Kidney (tissue), 14 donors: ENCODE results near the gene PLAU. TPM values are rescaled to one million over a fixed set of nuclear protein-coding genes. Genes with fewer than 3 reads are reported as not detected.
"Not testable (repeated sequence)": the region's sequence is repeated elsewhere in the genome, so short reads cannot be mapped to it uniquely, and the experiment has no call there.

Experiments used
- DNase-seq, 5 donors: peaks; one replicate each; pipeline ENCODE4 v3.0.0-alpha.2; 2013 to 2020
- FAIRE-seq: peaks from 2 replicates; lab custom pipeline; 2012; peaks lifted over from hg19 to GRCh38; lab: Jason Lieb, UNC
- H3K27ac ChIP-seq, 2 donors: one replicate each; pipeline ENCODE4 v1.7.0; 2013; ENCODE audit warnings: low read depth in 2 of 2, low read length in 2 of 2, inconsistent platforms in 1 of 2
- H3K27me3 ChIP-seq: one replicate; pipeline ENCODE4 v1.7.1; 2013; ENCODE audit warnings: low read length, inconsistent platforms; ENCODE audit not compliant: control insufficient read depth, insufficient read depth
- H3K36me3 ChIP-seq, 3 donors: one replicate each; pipeline versions ENCODE4 v1.7.0 to v1.7.1; 2013; ENCODE audit warnings: low read length in 3 of 3, control low read depth in 1 of 3, inconsistent platforms in 1 of 3; ENCODE audit not compliant: insufficient read depth in 3 of 3, control insufficient read depth in 2 of 3
- H3K4me1 ChIP-seq, 3 donors: one replicate each; pipeline versions ENCODE4 v1.7.0 to v1.7.1; 2013; ENCODE audit warnings: low read length in 3 of 3, inconsistent platforms in 1 of 3, low read depth in 1 of 3; ENCODE audit not compliant: control insufficient read depth in 2 of 3, insufficient read depth in 2 of 3
- H3K4me3 ChIP-seq, 3 donors: one replicate each; pipeline versions ENCODE4 v1.7.0 to v1.8.1; 2013; ENCODE audit warnings: low read length in 3 of 3, control low read depth in 1 of 3, inconsistent platforms in 1 of 3
- H3K9ac ChIP-seq, 3 donors: one replicate each; pipeline versions ENCODE4 v1.7.0 to v1.7.1; 2013; ENCODE audit warnings: low read length in 3 of 3, control low read depth in 1 of 3, inconsistent platforms in 1 of 3
- H3K9me3 ChIP-seq, 3 donors: one replicate each; pipeline versions ENCODE4 v1.7.0 to v1.7.1; 2013; ENCODE audit warnings: low read length in 3 of 3, control low read depth in 1 of 3, inconsistent platforms in 1 of 3; ENCODE audit not compliant: control insufficient read depth in 2 of 3, insufficient read depth in 1 of 3
- CTCF ChIP-seq: IDR thresholded peaks from 3 replicates; pipeline ENCODE4 v1.5.1; 2012; ENCODE audit warnings: mild to moderate bottlenecking, moderate library complexity, borderline replicate concordance; ENCODE audit not compliant: insufficient read depth; ENCODE audit errors: extremely low read depth
- intact Hi-C: fragments of 100-400 bp; cut with DNase I; formaldehyde crosslinking; loops from one replicate; pipeline ENCODE4 v1.11.1; 2022
- polyA plus RNA-seq: library from polyadenylated mRNA; stranded (reverse); fragments of 350-450 nt; fragmentation: Illumina TruSeq; extraction: RNeasy Lipid Tissue Mini Kit (QIAGEN cat#74804); gene quantifications from one replicate; pipeline ENCODE4 v1.2.3, GENCODE V29; 2014; ENCODE audit warnings: low read depth, low replicate concordance; ENCODE audit not compliant: insufficient read depth
- total RNA-seq: library from RNA; stranded (reverse); fragmentation: NEBNext Ultra II Directional; extraction: Animal tissue kit (Norgen Biotek cat#: 25700); gene quantifications from one replicate; pipeline ENCODE4 v1.2.1, GENCODE V29; 2021
- donor health status: control.
- donor health status: control.
- donor health status: control.
- donor health status: control.
- donor health status: control.
- donor health status: DM: yes; HTN: yes; CAD: no.
- donor health status: Normal renal cell carcinoma (clear cell type).

The PLAU gene
- total and polyA plus RNA-seq, 2 donors from 2014 or later, result 40.8 to 82.5 TPM

DNA sequence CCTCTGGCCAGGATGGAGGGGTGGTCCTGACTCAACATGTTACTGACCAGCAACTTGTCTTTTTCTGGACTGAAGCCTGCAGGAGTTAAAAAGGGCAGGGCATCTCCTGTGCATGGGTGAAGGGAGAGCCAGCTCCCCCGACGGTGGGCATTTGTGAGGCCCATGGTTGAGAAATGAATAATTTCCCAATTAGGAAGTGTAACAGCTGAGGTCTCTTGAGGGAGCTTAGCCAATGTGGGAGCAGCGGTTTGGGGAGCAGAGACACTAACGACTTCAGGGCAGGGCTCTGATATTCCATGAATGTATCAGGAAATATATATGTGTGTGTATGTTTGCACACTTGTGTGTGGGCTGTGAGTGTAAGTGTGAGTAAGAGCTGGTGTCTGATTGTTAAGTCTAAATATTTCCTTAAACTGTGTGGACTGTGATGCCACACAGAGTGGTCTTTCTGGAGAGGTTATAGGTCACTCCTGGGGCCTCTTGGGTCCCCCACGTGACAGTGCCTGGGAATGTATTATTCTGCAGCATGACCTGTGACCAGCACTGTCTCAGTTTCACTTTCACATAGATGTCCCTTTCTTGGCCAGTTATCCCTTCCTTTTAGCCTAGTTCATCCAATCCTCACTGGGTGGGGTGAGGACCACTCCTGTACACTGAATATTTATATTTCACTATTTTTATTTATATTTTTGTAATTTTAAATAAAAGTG lies 6.0 kb downstream of the PLAU start:
- H3K27me3 ChIP-seq, result no peaks in the 10 kb centered on the region
- no peak overlapping the region for H3K9ac ChIP-seq
- intact Hi-C loops, result no loop called here
- peaks cover 0 to 14% (median 7%) of the 10 kb centered on the region in 3 donors for H3K4me1 ChIP-seq
- no peaks in the 10 kb centered on the region for H3K36me3 ChIP-seq
- FAIRE-seq (no peak), DNase-seq (peak in 1 of 5 donors; percentile 35)
- TF ChIP-seq CTCF, result no peak
- H3K4me3 ChIP-seq, result peak overlapping the region in 1 of 3 donors; percentile 10
- no peaks in the 10 kb centered on the region for H3K9me3 ChIP-seq
- H3K27ac ChIP-seq, result peak overlapping the region; percentile 16 to 41

GRCh38 chr10:73917566-73918305 lies 6.8 kb downstream of the PLAU start:
- intact Hi-C loops, result no loop called here
- H3K36me3 ChIP-seq, result no peaks in the 10 kb centered on the region
- H3K9me3 ChIP-seq, result no peaks in the 10 kb centered on the region
- TF ChIP-seq CTCF, result no peak
- no peaks in the 10 kb centered on the region for H3K27me3 ChIP-seq
- no peak for DNase-seq
- peaks cover 0 to 14% (median 5%) of the 10 kb centered on the region in 3 donors for H3K4me1 ChIP-seq
- no peak overlapping the region for H3K27ac ChIP-seq
- H3K9ac ChIP-seq, result no peak overlapping the region
- FAIRE-seq, result no peak
- H3K4me3 ChIP-seq, result no peak overlapping the region

GRCh38 chr10:73919481-73919880 lies 8.5 kb downstream of the PLAU start:
- peak in 1 of 5 donors; percentile 31 for DNase-seq
- Histone ChIP-seq H3K4me1 (peaks cover 0 to 14% (median 2%) of the 10 kb centered on the region in 3 donors), H3K9ac (peak overlapping the region in 1 of 3 donors; percentile 12), H3K27ac (peak overlapping the region; percentile 23 to 57)
- H3K36me3 ChIP-seq, H3K27me3 ChIP-seq, FAIRE-seq, H3K4me3 ChIP-seq, H3K9me3 ChIP-seq, intact Hi-C loops: not testable (repeated sequence)

- Histone ChIP-seq H3K4me1 (peaks cover 0 to 14% (median 2%) of the 10 kb centered on the region in 3 donors), H3K27ac (peak overlapping the region; percentile 48 to 58), H3K9me3 (no peaks in the 10 kb centered on the region), H3K4me3 (no peak overlapping the region), H3K27me3 (no peaks in the 10 kb centered on the region), H3K36me3 (no peaks in the 10 kb centered on the region), H3K9ac (no peak overlapping the region)
- FAIRE-seq, result no peak
- DNase-seq, result peak in 2 of 5 donors; percentile 44 to 75
- intact Hi-C loops, result no loop called here
- no peak for TF ChIP-seq CTCF
Observed at GRCh38 chr10:73920089-73920488, 9.2 kb downstream of the PLAU start.
